Omental fat pad (tissue), 4 donors: ENCODE results near the gene NCKAP5L. TPM values are rescaled to one million over a fixed set of nuclear protein-coding genes. Genes with fewer than 3 reads are reported as not detected.

ENCODE experiments used
- ATAC-seq: fragments of 150-250 bp; one replicate; pipeline ENCODE4 v1.9.1; 2016; ENCODE audit warnings: mild to moderate bottlenecking, moderate library complexity; ENCODE audit not compliant: low FRiP score
- DNase-seq: peaks from one replicate; pipeline ENCODE4 v3.0.0-alpha.2; 2019; ENCODE audit warnings: low spot score
- total RNA-seq, 4 donors: library from RNA; depleted of rRNA; stranded (reverse); fragments of >200 nt; gene quantifications; one replicate each; pipeline ENCODE4 v1.1.0, GENCODE V29; 2016
- TF ChIP-seq, protein P1 (sequence below), 3 donors: fragments of 450-650 bp; IDR thresholded peaks; one replicate each; pipeline ENCODE4 v1.5.1; 2016 to 2017; ENCODE audit warnings: antibody characterized with exemption in 3 of 3, mild to moderate bottlenecking in 3 of 3, moderate library complexity in 2 of 3

Gene NCKAP5L
- total RNA-seq, 4 donors from 2014 or later, result 14.2 to 20.3 (median 17.6) TPM

DNA sequence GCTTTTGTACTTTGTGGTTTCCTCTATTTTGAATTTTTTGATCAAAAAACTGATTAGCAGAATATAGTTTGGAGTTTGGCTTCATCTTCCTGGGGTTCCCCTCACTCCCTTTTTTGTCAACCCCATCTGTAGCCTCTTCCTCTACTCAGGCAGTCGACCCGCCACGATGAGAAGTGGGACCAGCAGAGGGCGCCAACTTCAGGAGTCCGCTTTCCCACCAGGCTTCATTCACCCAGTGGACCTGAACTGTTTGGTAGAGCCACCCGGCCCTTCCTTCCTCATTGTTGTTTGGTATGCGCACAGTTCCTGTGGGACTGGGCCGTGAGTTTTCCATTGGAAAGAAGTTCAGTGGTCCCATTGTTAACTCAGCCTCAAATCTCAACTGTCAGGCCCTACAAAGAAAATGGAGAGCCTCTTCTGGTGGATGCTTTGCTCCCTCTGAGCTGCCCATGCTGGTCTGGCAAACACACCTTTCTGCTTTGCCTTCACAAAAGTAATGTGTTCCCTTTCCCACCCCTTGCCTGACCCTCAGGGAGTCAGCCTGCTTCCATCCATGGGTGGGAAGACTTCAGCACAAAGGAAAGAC, 65.1 kb downstream of the NCKAP5L start:
- ATAC-seq (peak; percentile 51), DNase-seq (peak; percentile 76)
- TF ChIP-seq, protein P1, sequence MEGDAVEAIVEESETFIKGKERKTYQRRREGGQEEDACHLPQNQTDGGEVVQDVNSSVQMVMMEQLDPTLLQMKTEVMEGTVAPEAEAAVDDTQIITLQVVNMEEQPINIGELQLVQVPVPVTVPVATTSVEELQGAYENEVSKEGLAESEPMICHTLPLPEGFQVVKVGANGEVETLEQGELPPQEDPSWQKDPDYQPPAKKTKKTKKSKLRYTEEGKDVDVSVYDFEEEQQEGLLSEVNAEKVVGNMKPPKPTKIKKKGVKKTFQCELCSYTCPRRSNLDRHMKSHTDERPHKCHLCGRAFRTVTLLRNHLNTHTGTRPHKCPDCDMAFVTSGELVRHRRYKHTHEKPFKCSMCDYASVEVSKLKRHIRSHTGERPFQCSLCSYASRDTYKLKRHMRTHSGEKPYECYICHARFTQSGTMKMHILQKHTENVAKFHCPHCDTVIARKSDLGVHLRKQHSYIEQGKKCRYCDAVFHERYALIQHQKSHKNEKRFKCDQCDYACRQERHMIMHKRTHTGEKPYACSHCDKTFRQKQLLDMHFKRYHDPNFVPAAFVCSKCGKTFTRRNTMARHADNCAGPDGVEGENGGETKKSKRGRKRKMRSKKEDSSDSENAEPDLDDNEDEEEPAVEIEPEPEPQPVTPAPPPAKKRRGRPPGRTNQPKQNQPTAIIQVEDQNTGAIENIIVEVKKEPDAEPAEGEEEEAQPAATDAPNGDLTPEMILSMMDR (IDR thresholded peaks at IDR 0.05), result peak in 1 of 3 donors; percentile 49

DNA sequence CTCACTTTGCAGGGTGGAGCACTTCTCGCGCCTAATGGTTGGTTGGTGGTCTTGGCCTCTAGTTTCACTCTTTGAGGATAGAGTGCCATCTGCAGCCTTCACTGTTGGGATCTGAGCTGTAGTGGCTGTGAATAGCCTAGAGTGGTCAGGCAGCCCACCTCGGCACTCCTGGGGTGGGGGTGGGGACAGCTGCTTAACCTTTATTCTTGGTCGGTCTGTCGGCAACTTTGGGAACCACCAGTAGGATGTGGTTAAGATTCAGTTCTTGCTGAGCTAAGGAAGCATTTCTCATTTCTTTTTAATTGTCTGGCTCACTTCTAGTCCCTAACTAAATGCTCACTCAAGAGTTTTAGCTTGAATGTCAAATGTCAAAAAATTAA, 65.8 kb downstream of the NCKAP5L start:
- DNase-seq (no peak), ATAC-seq (no peak)
- TF ChIP-seq, protein P1 (IDR thresholded peaks at IDR 0.05), result no peak

DNA sequence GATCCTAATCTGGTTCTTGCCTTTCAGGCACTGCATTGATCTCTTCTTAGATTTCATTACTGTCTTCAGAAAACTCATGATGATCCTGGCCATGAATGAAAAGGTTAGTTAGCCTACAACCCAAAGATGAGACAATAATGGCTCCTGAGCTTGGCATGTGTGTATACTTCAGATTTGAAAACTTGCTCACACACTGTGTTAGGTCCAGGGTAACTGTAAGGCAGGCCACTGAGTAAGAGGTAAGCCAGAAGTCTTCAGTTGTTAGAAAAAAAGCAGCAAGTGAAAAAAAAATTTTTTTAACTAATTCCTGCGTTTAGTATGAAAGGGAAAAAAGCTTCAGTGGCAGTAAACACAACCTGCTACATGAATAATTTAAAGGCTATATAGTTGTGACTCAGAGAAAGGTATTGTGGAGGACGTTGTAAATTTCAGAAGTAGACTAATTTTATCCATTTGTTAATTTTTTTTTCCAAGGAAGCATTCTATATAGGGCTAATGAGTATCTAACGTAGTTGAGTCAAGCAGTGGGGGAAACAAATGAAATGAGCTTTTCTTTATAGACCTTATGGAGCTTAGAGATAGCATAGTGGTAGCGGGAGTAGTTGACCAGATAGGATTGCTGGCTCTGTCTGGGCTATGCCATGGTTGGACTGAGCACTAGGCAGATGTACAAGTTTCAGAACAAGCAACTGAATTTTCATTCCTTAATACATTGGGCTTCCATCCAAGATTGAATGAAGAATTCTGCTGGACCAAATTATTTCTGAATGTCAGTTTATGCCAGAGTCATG, 66.3 kb downstream of the NCKAP5L start:
- TF ChIP-seq, protein P1 (IDR thresholded peaks at IDR 0.05), result no peak
- DNase-seq (no peak), ATAC-seq (no peak)

DNA sequence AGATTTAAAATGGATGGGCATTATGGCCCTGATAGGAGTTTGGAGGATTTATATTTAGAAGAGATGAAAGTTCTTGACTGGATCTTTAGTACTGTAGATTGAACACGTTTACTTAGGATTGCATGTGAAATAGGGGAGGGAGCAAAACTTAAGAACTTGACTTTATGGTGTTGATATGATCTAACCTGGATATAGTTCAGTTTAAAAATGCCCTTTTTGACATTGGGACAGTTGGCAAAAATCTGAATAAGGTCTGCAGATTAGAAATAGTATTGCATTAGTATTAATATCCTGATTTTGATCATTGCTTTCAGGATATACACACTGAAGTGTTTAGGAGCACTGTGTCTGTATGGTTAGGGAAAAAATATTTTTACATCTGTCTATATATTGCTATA, 77.2 kb downstream of the NCKAP5L start:
- TF ChIP-seq, protein P1 (IDR thresholded peaks at IDR 0.05), result no peak
- no peak for DNase-seq
- ATAC-seq, result no peak

DNA sequence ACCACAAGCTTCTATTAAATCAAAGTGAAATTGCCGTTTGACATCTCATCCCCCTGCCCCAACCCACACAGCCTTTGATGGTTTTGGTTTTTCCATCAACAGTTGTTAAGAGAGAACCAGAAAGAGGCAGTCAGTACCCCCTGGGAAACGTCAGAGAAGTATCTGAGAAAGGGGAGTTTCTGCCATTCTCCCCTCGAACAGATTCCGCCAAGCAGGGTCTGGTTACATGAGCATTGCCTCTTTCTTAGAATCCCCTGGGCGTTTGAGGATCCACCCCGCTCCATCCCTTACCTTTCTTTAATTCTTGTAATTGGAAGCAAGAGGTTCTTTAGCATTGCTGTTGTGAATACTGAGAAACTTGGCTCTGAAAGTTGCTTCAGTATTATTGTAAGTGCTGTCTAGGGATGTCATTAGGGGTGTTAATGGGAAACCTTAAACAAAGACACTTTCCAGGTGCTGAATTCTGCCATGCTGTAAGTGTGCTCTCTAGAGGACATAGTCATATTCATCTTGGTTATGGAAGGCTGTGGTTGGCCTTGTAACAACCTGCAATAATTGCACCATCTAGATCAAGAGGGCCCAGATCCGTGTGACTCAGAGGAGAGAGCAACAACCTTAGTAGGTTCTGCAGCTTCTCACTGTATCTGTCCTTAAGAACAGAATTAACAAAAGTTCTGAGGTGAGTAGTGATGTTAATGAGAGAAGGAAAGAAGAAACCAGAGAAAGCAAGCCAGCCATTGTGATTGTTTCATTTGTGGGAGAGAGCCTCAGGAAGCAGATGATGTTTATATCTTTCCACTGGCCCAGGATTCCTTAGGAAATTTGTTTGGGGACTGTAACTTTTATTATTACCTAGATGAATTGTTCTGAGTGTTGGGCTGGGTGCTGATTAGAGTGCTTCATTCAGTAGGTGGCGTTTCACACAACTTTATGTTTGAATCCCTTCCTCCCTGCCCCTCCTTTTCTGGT, 77.9 kb downstream of the NCKAP5L start:
- DNase-seq, result no peak
- TF ChIP-seq, protein P1 (IDR thresholded peaks at IDR 0.05), result no peak
- peak; percentile 85 for ATAC-seq

DNA sequence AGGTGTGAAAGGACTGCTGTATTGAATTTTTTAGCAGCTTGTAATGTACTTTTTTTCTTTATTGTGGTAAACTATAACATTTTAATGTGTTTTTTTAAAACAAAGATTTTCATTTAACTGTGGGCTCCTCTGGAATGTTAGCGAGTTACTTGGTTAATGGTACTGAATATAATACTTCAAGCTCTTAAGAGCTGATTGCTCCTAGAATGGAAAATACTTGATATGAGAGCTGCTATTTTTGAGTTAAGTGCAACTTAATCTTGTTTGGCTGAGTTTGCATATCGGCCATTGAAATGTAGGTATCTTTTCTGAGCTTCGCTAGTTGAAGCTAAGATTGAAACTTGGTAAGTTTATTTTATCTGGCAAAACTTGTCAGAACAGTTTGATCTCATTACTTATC, 79.4 kb downstream of the NCKAP5L start:
- ATAC-seq (no peak), DNase-seq (no peak)
- TF ChIP-seq, protein P1 (IDR thresholded peaks at IDR 0.05), result no peak
